SK-N-SH treated with all-trans-retinoic acid at 6 μM for 48 hours (cell line): ENCODE measurements around the gene CNTNAP2.

Source experiments
- ATAC-seq: fragments of 200-7000 bp; cut with Tn5 transposase; 3 replicates; pipeline ENCODE4 v1.9.1; 2020; ENCODE audit warnings: mild to moderate bottlenecking, moderate library complexity
- ARNTL ChIP-seq: fragments of 450-650 bp; formaldehyde crosslinking; IDR thresholded peaks from 2 replicates; pipeline ENCODE4 v1.5.0; 2020; ENCODE audit warnings: low read depth, mild to moderate bottlenecking, moderate library complexity, borderline replicate concordance
- CREB5 ChIP-seq: fragments of 250-450 bp; sonication (Bioruptor Pico); IDR thresholded peaks from 2 replicates; pipeline ENCODE4 v1.5.1; 2020; ENCODE audit warnings: low read depth, mild to moderate bottlenecking, moderate library complexity
- CSRNP3 ChIP-seq: fragments of 250-450 bp; sonication (Bioruptor Pico); IDR thresholded peaks from 2 replicates; pipeline ENCODE4 v1.5.1; 2021; ENCODE audit warnings: mild to moderate bottlenecking, moderate library complexity
- ESRRG ChIP-seq: fragments of 250-450 bp; sonication (Bioruptor Pico); IDR thresholded peaks from 2 replicates; pipeline ENCODE4 v1.6.1; 2021; ENCODE audit warnings: mild to moderate bottlenecking
- ISL1 ChIP-seq: fragments of 250-450 bp; sonication (Bioruptor Pico); IDR thresholded peaks from 2 replicates; pipeline ENCODE4 v2.1.2; 2022; ENCODE audit warnings: mild to moderate bottlenecking, moderate library complexity
- OSR1 ChIP-seq: fragments of 250-450 bp; sonication (Bioruptor Pico); IDR thresholded peaks from 2 replicates; pipeline ENCODE4 v1.8.0; 2022; ENCODE audit warnings: moderate library complexity, mild to moderate bottlenecking, inconsistent platforms
- PPARA ChIP-seq: fragments of 250-450 bp; sonication (Bioruptor Pico); IDR thresholded peaks from 2 replicates; pipeline ENCODE4 v1.5.0; 2020; ENCODE audit warnings: mild to moderate bottlenecking, borderline replicate concordance
- RARB ChIP-seq: fragments of 250-450 bp; sonication (Bioruptor Pico); IDR thresholded peaks from 2 replicates; pipeline ENCODE4 v1.8.0; 2021; ENCODE audit warnings: mild to moderate bottlenecking, moderate library complexity
- SNAI2 ChIP-seq: fragments of 250-450 bp; sonication (Bioruptor Pico); IDR thresholded peaks from 2 replicates; pipeline ENCODE4 v1.5.0; 2020; ENCODE audit warnings: mild to moderate bottlenecking, moderate library complexity
- TCF4 ChIP-seq: fragments of 250-450 bp; sonication (Bioruptor Pico); IDR thresholded peaks from 2 replicates; pipeline ENCODE4 v1.8.0; 2021; ENCODE audit warnings: mild to moderate bottlenecking, moderate library complexity, borderline replicate concordance
- TOX ChIP-seq: fragments of 250-450 bp; sonication (Bioruptor Pico); IDR thresholded peaks from 2 replicates; pipeline ENCODE4 v1.8.0; 2021; ENCODE audit warnings: mild to moderate bottlenecking, moderate library complexity, borderline replicate concordance
- TSHZ2 ChIP-seq: fragments of 250-450 bp; sonication (Bioruptor Pico); IDR thresholded peaks from 2 replicates; pipeline ENCODE4 v1.5.0; 2020; ENCODE audit warnings: mild to moderate bottlenecking, moderate library complexity
- ZC3H10 ChIP-seq: fragments of 250-450 bp; sonication (Bioruptor Pico); IDR thresholded peaks from 2 replicates; pipeline ENCODE4 v1.5.1; 2021; ENCODE audit warnings: mild to moderate bottlenecking, moderate library complexity
- ZFP3 ChIP-seq: fragments of 250-450 bp; sonication (Bioruptor Pico); IDR thresholded peaks from 2 replicates; pipeline ENCODE4 v1.5.0; 2020; ENCODE audit warnings: mild to moderate bottlenecking, moderate library complexity
- ZFP30 ChIP-seq: fragments of 450-650 bp; formaldehyde crosslinking; IDR thresholded peaks from 2 replicates; pipeline ENCODE4 v1.5.0; 2022; ENCODE audit warnings: mild to moderate bottlenecking, moderate library complexity
- ZNF70 ChIP-seq: fragments of 450-650 bp; formaldehyde crosslinking; IDR thresholded peaks from 2 replicates; pipeline ENCODE4 v1.5.0; 2020; ENCODE audit warnings: mild to moderate bottlenecking, moderate library complexity
- ZNF8 ChIP-seq: fragments of 450-650 bp; formaldehyde crosslinking; IDR thresholded peaks from 2 replicates; pipeline ENCODE4 v1.5.0; 2020; ENCODE audit warnings: mild to moderate bottlenecking, moderate library complexity
- TF ChIP-seq, protein P1 (sequence below): fragments of 250-450 bp; sonication (Bioruptor Pico); IDR thresholded peaks from 2 replicates; pipeline ENCODE4 v1.8.0; 2020; ENCODE audit warnings: mild to moderate bottlenecking, moderate library complexity, borderline replicate concordance
- TF ChIP-seq, protein P2 (sequence below): fragments of 250-450 bp; sonication (Bioruptor Pico); IDR thresholded peaks from 2 replicates; pipeline ENCODE4 v1.8.0; 2021; ENCODE audit warnings: low read depth, mild to moderate bottlenecking, moderate library complexity, borderline replicate concordance

Gene CNTNAP2

GRCh38 chr7:147670759-147671158 lies 1554.2 kb downstream of the CNTNAP2 start:
- ATAC-seq: no peak

DNA sequence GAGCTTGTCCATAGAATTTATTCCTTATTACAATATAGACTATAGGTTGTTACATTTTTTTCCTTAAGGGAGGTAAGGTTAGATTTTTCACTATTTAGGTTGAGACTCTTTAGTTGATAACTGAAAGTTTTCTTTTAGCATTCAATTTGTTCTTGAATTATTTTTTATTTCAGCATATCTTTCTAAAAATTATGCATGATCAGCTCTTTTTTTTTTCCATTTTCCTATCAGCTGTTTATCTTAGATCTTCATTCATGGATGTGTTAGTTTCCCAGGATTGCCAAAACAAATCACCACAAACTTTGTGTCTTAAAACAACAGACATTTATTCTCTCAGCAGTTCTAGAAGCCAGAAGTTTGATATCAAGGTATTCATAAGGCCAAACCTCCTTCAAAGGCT lies 1558.1 kb downstream of the CNTNAP2 start:
- no peak for TF ChIP-seq ZC3H10 (CRISPR knock-in tag)
- TF ChIP-seq SNAI2 (CRISPR knock-in tag): no peak
- no peak for TF ChIP-seq TSHZ2 (CRISPR knock-in tag)
- TF ChIP-seq CSRNP3 (CRISPR knock-in tag): no peak
- no peak for TF ChIP-seq TOX (CRISPR knock-in tag)
- TF ChIP-seq, protein P1, sequence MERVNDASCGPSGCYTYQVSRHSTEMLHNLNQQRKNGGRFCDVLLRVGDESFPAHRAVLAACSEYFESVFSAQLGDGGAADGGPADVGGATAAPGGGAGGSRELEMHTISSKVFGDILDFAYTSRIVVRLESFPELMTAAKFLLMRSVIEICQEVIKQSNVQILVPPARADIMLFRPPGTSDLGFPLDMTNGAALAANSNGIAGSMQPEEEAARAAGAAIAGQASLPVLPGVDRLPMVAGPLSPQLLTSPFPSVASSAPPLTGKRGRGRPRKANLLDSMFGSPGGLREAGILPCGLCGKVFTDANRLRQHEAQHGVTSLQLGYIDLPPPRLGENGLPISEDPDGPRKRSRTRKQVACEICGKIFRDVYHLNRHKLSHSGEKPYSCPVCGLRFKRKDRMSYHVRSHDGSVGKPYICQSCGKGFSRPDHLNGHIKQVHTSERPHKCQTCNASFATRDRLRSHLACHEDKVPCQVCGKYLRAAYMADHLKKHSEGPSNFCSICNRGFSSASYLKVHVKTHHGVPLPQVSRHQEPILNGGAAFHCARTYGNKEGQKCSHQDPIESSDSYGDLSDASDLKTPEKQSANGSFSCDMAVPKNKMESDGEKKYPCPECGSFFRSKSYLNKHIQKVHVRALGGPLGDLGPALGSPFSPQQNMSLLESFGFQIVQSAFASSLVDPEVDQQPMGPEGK (CRISPR knock-in tag): no peak
- no peak for TF ChIP-seq ARNTL
- no peak for TF ChIP-seq ZNF70 (CRISPR knock-in tag)
- TF ChIP-seq ZFP3 (CRISPR knock-in tag): no peak
- TF ChIP-seq ZFP30: no peak
- no peak for ATAC-seq

More at GRCh38 chr7:147670759-147671158, 1554.2 kb downstream of the CNTNAP2 start:
- TF ChIP-seq TCF4 (CRISPR knock-in tag): no peak
- no peak for TF ChIP-seq ZC3H10 (CRISPR knock-in tag)
- TF ChIP-seq OSR1: no peak
- no peak for TF ChIP-seq SNAI2 (CRISPR knock-in tag)

DNA sequence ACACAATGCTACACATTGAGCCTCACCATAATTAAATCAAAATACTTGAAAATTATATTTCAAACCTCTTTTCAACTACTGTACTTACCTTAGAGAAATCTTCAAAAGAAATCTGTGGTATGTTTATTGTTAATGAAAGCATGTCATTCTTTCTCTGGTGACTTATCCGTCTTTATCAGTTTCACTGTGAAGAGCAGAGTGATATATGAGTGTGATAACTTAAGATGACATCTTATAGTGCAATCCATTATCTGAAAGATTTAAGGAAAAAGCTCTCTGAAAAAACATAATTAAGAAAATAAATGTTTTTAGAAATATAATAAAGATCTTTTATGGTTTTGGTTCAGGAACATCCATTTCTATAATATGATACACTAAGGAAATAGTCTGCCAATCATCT lies 1562.3 kb downstream of the CNTNAP2 start:
- TF ChIP-seq ZNF8 (CRISPR knock-in tag) (no peak), ISL1 (CRISPR knock-in tag) (peak; percentile 92)
- no peak for ATAC-seq

GRCh38 chr7:147681530-147681929 lies 1564.9 kb downstream of the CNTNAP2 start:
- ATAC-seq: no peak
- TF ChIP-seq TOX (CRISPR knock-in tag) (no peak), TCF4 (CRISPR knock-in tag) (no peak), RARB (no peak), PPARA (no peak), ZFP3 (CRISPR knock-in tag) (no peak), ESRRG (CRISPR knock-in tag) (no peak), ARNTL (no peak)
- TF ChIP-seq, protein P2, sequence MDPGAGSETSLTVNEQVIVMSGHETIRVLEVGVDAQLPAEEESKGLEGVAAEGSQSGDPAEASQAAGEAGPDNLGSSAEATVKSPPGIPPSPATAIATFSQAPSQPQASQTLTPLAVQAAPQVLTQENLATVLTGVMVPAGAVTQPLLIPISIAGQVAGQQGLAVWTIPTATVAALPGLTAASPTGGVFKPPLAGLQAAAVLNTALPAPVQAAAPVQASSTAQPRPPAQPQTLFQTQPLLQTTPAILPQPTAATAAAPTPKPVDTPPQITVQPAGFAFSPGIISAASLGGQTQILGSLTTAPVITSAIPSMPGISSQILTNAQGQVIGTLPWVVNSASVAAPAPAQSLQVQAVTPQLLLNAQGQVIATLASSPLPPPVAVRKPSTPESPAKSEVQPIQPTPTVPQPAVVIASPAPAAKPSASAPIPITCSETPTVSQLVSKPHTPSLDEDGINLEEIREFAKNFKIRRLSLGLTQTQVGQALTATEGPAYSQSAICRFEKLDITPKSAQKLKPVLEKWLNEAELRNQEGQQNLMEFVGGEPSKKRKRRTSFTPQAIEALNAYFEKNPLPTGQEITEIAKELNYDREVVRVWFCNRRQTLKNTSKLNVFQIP (CRISPR knock-in tag): no peak

- no peak for ATAC-seq
- no peak for TF ChIP-seq ZFP3 (CRISPR knock-in tag)
- no peak for TF ChIP-seq RARB
- TF ChIP-seq ZNF8 (CRISPR knock-in tag): no peak
- no peak for TF ChIP-seq ZC3H10 (CRISPR knock-in tag)
- no peak for TF ChIP-seq CREB5 (CRISPR knock-in tag)
- no peak for TF ChIP-seq SNAI2 (CRISPR knock-in tag)
- TF ChIP-seq TSHZ2 (CRISPR knock-in tag): no peak
- TF ChIP-seq OSR1: no peak
- TF ChIP-seq PPARA: no peak
- TF ChIP-seq, protein P2 (CRISPR knock-in tag): no peak
- TF ChIP-seq ZNF70 (CRISPR knock-in tag): no peak
Measured at GRCh38 chr7:147700702-147701101, 1584.1 kb downstream of the CNTNAP2 start.
